ENCODE measurements around the gene CLPSL1.

The CLPSL1 gene

GRCh38 chr6:35797837-35798526 lies 17.2 kb downstream of the CLPSL1 start:
- DNase-seq: no peak

- DNase-seq: no peak
Observed at GRCh38 chr6:35798706-35799105, 17.9 kb downstream of the CLPSL1 start.

GRCh38 chr6:35801148-35801547 lies 20.3 kb downstream of the CLPSL1 start:
- no peak for DNase-seq

GRCh38 chr6:35804996-35805736 lies 24.3 kb downstream of the CLPSL1 start, which contains the start of gene LHFPL5:
LHFPL5 (plus strand) TSS chr6:35805352; CDS start chr6:35805671, 319 bp downstream.
- DNase-seq: no peak

- DNase-seq: no peak
Observed at GRCh38 chr6:35808688-35809087, 27.9 kb downstream of the CLPSL1 start.

- DNase-seq: no peak
Observed at GRCh38 chr6:35809809-35810208, 29.0 kb downstream of the CLPSL1 start.

GRCh38 chr6:35810971-35811698 lies 30.3 kb downstream of the CLPSL1 start:
- peak; percentile 91 for DNase-seq

- no peak for DNase-seq
Observed at GRCh38 chr6:35811699-35811995, 30.8 kb downstream of the CLPSL1 start.

GRCh38 chr6:35817515-35817914 lies 36.7 kb downstream of the CLPSL1 start:
- DNase-seq: no peak

- no peak for DNase-seq
Observed at GRCh38 chr6:35823601-35824000, 42.8 kb downstream of the CLPSL1 start.

- DNase-seq: no peak
Observed at GRCh38 chr6:35824552-35825192, 43.9 kb downstream of the CLPSL1 start.

- no peak for DNase-seq
Observed at GRCh38 chr6:35829306-35829705, 48.5 kb downstream of the CLPSL1 start.

GRCh38 chr6:35831257-35832007 lies 50.6 kb downstream of the CLPSL1 start:
- peak; percentile 45 for DNase-seq

- DNase-seq: no peak
Observed at GRCh38 chr6:35833536-35833935, 52.7 kb downstream of the CLPSL1 start.
